ENCODE measurements around the gene HSD3B1. TPM values are rescaled to one million over a fixed set of nuclear protein-coding genes. Genes with fewer than 3 reads are reported as not detected.

The HSD3B1 gene
- polyA plus RNA-seq, 1 of the 3 experiments (the other 2 are of a cell fraction), result not detected

DNA sequence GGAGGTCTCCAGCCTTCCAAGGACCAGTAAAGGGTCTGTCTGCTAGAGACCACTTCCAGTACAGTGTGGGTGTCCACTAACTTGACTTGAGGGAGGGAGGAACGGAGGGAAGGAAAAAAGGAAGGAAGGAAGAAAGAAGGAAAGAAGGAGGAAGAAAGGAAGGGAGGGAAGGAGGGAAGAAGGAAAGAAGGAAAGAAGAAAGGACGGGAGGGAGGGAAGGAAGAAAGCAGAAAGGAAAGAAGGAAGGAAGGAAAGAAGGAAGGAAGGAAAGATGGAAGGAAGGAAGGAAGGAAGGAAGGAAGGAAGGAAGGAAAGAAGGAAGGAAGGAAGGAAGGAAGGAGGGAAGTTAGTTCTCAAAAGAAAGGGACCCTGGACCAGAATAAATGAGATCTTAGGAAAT, 26.8 kb upstream of the HSD3B1 start:
- TF ChIP-seq RXRA (IDR thresholded peaks at IDR 0.05; ENCODE audit: borderline replicate concordance, low read depth) (no peak), CHD2 (IDR thresholded peaks at IDR 0.05; ENCODE audit: low read length, partially characterized antibody) (no peak), NFIC (IDR thresholded peaks at IDR 0.05; ENCODE audit: borderline replicate concordance) (no peak), REST (IDR thresholded peaks at IDR 0.05; ENCODE audit: low read depth, low read length) (no peak), RFX5 (IDR thresholded peaks at IDR 0.05; ENCODE audit: low read length) (no peak), MAX (IDR thresholded peaks at IDR 0.05; ENCODE audit: low read depth) (no peak), SMC3 (IDR thresholded peaks at IDR 0.05; ENCODE audit: low read depth, low read length) (no peak), GABPA (IDR thresholded peaks at IDR 0.05; ENCODE audit: low read depth) (no peak), TAF1 (IDR thresholded peaks at IDR 0.05; ENCODE audit: borderline replicate concordance, low read depth, low read length) (no peak), ZBTB33 (IDR thresholded peaks at IDR 0.05; ENCODE audit: borderline replicate concordance, low read depth) (no peak), MEF2A (IDR thresholded peaks at IDR 0.05; ENCODE audit: borderline replicate concordance, low read depth) (no peak), TEAD4 (IDR thresholded peaks at IDR 0.05; ENCODE audit: borderline replicate concordance, insufficient read depth) (no peak), YY1 (IDR thresholded peaks at IDR 0.05; ENCODE audit: low read depth) (no peak)
- no peaks in the 10 kb centered on the region for H3K4me1 ChIP-seq (ENCODE audit: control insufficient read depth in 1 of 2, insufficient read depth in 2 of 2, low read depth in 1 of 2, low read length in 1 of 2)
- no peaks in the 10 kb centered on the region for H3K9me2 ChIP-seq
- no peak overlapping the region for H3K4me2 ChIP-seq
- H2AFZ ChIP-seq (ENCODE audit: low read depth), result no peak overlapping the region
- DNase-seq, result no peak
- no peak overlapping the region for H3K4me3 ChIP-seq (ENCODE audit: low read depth in 2 of 2, low read length in 1 of 2)
- H3K9me3 ChIP-seq, result no peaks in the 10 kb centered on the region
- POLR2A ChIA-PET, result no interaction called here
- no peaks in the 10 kb centered on the region for H3K36me3 ChIP-seq (replicated peaks in 1 of 2; ENCODE audit: control insufficient read depth in 1 of 2, insufficient read depth in 2 of 2, low read length in 1 of 2)
- no peak overlapping the region for H3K27ac ChIP-seq (ENCODE audit: low read depth in 2 of 2, low read length in 1 of 2)
- peaks cover 26% of the 10 kb centered on the region; the same call in 1 of the 2 replicates for H3K27me3 ChIP-seq (ENCODE audit: insufficient read depth)
- H4K20me1 ChIP-seq (ENCODE audit: insufficient read depth), result no peaks in the 10 kb centered on the region
- no peaks in the 10 kb centered on the region for H3K79me2 ChIP-seq (ENCODE audit: insufficient read depth)
- no peak overlapping the region for H3K9ac ChIP-seq
- CTCF ChIA-PET, result no interaction called here
- H3F3A ChIP-seq (replicated peaks; ENCODE audit: insufficient read depth), result no peaks in the 10 kb centered on the region
- WGBS (ENCODE audit: low lambda C conversion rate), result 0% methylated on average over 2 of the region's 2 CpGs

GRCh38 chr1:119481951-119482350, 25.1 kb upstream of the HSD3B1 start:
- Histone ChIP-seq H3K9me3 (no peaks in the 10 kb centered on the region), H3K27ac (ENCODE audit: low read depth in 2 of 2, low read length in 1 of 2) (no peak overlapping the region), H3K36me3 (replicated peaks in 1 of 2; ENCODE audit: control insufficient read depth in 1 of 2, insufficient read depth in 2 of 2, low read length in 1 of 2) (no peaks in the 10 kb centered on the region), H3K4me1 (ENCODE audit: control insufficient read depth in 1 of 2, insufficient read depth in 2 of 2, low read depth in 1 of 2, low read length in 1 of 2) (no peaks in the 10 kb centered on the region), H3K4me2 (no peak overlapping the region), H3K9ac (no peak overlapping the region), H2AFZ (ENCODE audit: low read depth) (no peak overlapping the region), H3F3A (replicated peaks; ENCODE audit: insufficient read depth) (no peaks in the 10 kb centered on the region), H3K79me2 (ENCODE audit: insufficient read depth) (no peaks in the 10 kb centered on the region), H3K27me3 (ENCODE audit: insufficient read depth) (peaks cover 23% of the 10 kb centered on the region; the same call in 1 of the 2 replicates), H4K20me1 (ENCODE audit: insufficient read depth) (no peaks in the 10 kb centered on the region), H3K9me2 (no peaks in the 10 kb centered on the region), H3K4me3 (ENCODE audit: low read depth in 2 of 2, low read length in 1 of 2) (no peak overlapping the region)
- POLR2A ChIA-PET, result no interaction called here
- no peak for DNase-seq
- CTCF ChIA-PET, result no interaction called here
- TF ChIP-seq SMC3 (IDR thresholded peaks at IDR 0.05; ENCODE audit: low read depth, low read length) (no peak), RAD21 (IDR thresholded peaks at IDR 0.05; ENCODE audit: low read length) (no peak), TEAD4 (IDR thresholded peaks at IDR 0.05; ENCODE audit: borderline replicate concordance, insufficient read depth) (no peak), NFIC (IDR thresholded peaks at IDR 0.05; ENCODE audit: borderline replicate concordance) (no peak), RCOR1 (IDR thresholded peaks at IDR 0.05; ENCODE audit: low read length) (no peak), ZBTB33 (IDR thresholded peaks at IDR 0.05; ENCODE audit: borderline replicate concordance, low read depth) (no peak), IRF3 (IDR thresholded peaks at IDR 0.05; ENCODE audit: low read depth, low read length) (no peak)
